AG09319 (cell line): ENCODE measurements around the gene GSTCD.

Experiments
- DNase-seq: peaks from one replicate; pipeline ENCODE4 v3.0.0-alpha.2; 2010; ENCODE audit warnings: low read depth; ENCODE audit errors: extremely low read depth
- TF ChIP-seq, protein P1 (sequence below): IDR thresholded peaks from 2 replicates; pipeline ENCODE4 v1.5.1; 2011; ENCODE audit warnings: low read depth, mild to moderate bottlenecking, inconsistent platforms, low read length, moderate library complexity

Gene GSTCD

GRCh38 chr4:105870963-105871362, 162.4 kb downstream of the GSTCD start:
- no peak for DNase-seq
- TF ChIP-seq, protein P1, sequence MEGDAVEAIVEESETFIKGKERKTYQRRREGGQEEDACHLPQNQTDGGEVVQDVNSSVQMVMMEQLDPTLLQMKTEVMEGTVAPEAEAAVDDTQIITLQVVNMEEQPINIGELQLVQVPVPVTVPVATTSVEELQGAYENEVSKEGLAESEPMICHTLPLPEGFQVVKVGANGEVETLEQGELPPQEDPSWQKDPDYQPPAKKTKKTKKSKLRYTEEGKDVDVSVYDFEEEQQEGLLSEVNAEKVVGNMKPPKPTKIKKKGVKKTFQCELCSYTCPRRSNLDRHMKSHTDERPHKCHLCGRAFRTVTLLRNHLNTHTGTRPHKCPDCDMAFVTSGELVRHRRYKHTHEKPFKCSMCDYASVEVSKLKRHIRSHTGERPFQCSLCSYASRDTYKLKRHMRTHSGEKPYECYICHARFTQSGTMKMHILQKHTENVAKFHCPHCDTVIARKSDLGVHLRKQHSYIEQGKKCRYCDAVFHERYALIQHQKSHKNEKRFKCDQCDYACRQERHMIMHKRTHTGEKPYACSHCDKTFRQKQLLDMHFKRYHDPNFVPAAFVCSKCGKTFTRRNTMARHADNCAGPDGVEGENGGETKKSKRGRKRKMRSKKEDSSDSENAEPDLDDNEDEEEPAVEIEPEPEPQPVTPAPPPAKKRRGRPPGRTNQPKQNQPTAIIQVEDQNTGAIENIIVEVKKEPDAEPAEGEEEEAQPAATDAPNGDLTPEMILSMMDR: no peak

DNA sequence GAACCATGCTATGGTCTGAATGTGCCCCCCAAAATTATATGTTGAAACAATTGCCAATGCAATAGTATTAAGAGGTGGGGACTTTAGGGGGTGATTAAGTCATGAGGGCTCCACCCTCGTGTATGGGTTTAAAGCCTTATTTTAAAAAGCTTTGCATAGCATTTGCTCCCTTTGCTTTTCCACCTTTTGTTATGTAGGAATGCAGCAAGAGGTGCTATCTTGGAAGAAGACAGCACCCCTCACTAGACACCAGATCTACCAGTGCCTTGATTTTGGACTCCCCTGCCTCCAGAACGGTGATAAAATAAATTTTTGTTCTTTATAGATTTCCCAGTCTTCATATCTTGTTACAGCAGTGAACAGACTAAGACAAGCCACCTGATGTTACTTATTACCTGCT, 163.4 kb downstream of the GSTCD start:
- TF ChIP-seq, protein P1: no peak
- DNase-seq: no peak

GRCh38 chr4:105875233-105875632, 166.6 kb downstream of the GSTCD start:
- no peak for DNase-seq
- TF ChIP-seq, protein P1: no peak

- DNase-seq: no peak
Measured at GRCh38 chr4:105878668-105879067, 170.1 kb downstream of the GSTCD start.

DNA sequence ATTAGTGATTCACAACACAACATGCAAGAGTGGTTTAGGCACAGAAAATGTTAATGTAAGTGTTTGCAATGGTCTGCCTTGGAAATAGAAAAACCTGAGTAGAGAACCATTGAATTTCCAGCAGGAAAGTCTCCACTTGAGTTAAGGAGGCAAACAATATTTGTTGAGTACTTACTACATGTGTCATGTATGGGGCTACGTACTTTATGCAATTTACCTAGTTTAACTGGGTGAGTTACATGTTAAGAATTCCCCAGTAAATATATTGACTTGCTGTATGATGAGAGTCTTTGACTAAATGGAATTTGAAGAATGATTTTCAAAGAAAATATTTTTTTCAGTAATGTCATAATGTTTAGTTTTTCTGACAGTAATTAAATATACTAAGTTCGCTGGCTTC, 178.9 kb downstream of the GSTCD start:
- no peak for DNase-seq
- TF ChIP-seq, protein P1: no peak

More at GRCh38 chr4:105878668-105879067, 170.1 kb downstream of the GSTCD start:
- TF ChIP-seq, protein P1: no peak

GRCh38 chr4:105894660-105895582, 186.3 kb downstream of the GSTCD start, which contains the start of gene NPNT:
TSS of gene NPNT (plus strand) at chr4:105895471. CDS start at chr4:105895653, 182 bp downstream.
- TF ChIP-seq, protein P1: no peak
- no peak for DNase-seq
